SU-DHL-6 (cell line): Measurements from ENCODE around the gene TRIM63.

Experiments used
- H2AFZ ChIP-seq: fragments of 200-600 bp; sonication (generic); 2 replicates; pipeline ENCODE4 v1.6.1; 2014; ENCODE audit warnings: low read depth, mild to moderate bottlenecking, moderate library complexity, mixed read lengths, antibody characterized with exemption, low read length; ENCODE audit not compliant: severe bottlenecking
- H3F3A ChIP-seq: fragments of 200-600 bp; shearing (Covaris generic); 2 replicates; pipeline ENCODE4 v1.6.0; 2016; ENCODE audit warnings: antibody characterized with exemption, mild to moderate bottlenecking; ENCODE audit not compliant: insufficient read depth
- H3K27ac ChIP-seq: fragments of 200-600 bp; sonication (generic); 2 replicates; pipeline ENCODE4 v1.5.1; 2016; ENCODE audit warnings: low read depth, mild to moderate bottlenecking, low read length, moderate library complexity, mixed read lengths
- H3K27me3 ChIP-seq: fragments of 200-600 bp; sonication (generic), shearing (Covaris generic); 2 replicates; pipeline ENCODE4 v1.6.0; 2014; ENCODE audit warnings: mild to moderate bottlenecking, low read length
- H3K36me3 ChIP-seq: fragments of 200-600 bp; sonication (generic); 2 replicates; pipeline ENCODE4 v1.6.1; 2014; ENCODE audit warnings: mild to moderate bottlenecking, low read length, mixed read lengths
- H3K4me2 ChIP-seq: fragments of 300-600, 200-600 bp; shearing (Covaris generic), sonication (generic); 2 replicates; pipeline ENCODE4 v1.6.0; 2014; ENCODE audit warnings: low read length, low read depth, mild to moderate bottlenecking; ENCODE audit not compliant: poor library complexity, severe bottlenecking
- H3K4me3 ChIP-seq: fragments of 200-600 bp; sonication (generic); 2 replicates; pipeline ENCODE4 v1.5.1; 2014; ENCODE audit warnings: antibody characterized with exemption, low read length, mild to moderate bottlenecking, mixed read lengths; ENCODE audit not compliant: insufficient read depth, poor library complexity, severe bottlenecking
- H3K79me2 ChIP-seq: fragments of 200-600 bp; sonication (generic); 2 replicates; pipeline ENCODE4 v1.6.1; 2014; ENCODE audit warnings: mild to moderate bottlenecking, low read length, moderate library complexity; ENCODE audit not compliant: insufficient read depth
- H3K9ac ChIP-seq: fragments of 200-600 bp; sonication (generic); 2 replicates; pipeline ENCODE4 v1.7.0; 2014; ENCODE audit warnings: mild to moderate bottlenecking, low read length
- H3K9me2 ChIP-seq: fragments of 200-600 bp; sonication (generic); replicated peaks from 2 replicates; pipeline ENCODE4 v1.6.1; 2014; ENCODE audit warnings: low read length; ENCODE audit not compliant: insufficient read depth
- H3K9me3 ChIP-seq: fragments of 200-600 bp; sonication (generic); 2 replicates; pipeline ENCODE4 v1.6.1; 2014; ENCODE audit warnings: low read length, mixed read lengths; ENCODE audit not compliant: insufficient read depth
- H4K20me1 ChIP-seq: fragments of 200-600 bp; sonication (generic); 2 replicates; pipeline ENCODE4 v1.6.1; 2014; ENCODE audit warnings: low read depth, mild to moderate bottlenecking, antibody characterized with exemption, low read length, moderate library complexity, mixed read lengths
- EZH2phosphoT487 ChIP-seq: fragments of 200-600 bp; sonication (generic), shearing (Covaris generic); conservative IDR thresholded peaks from 2 replicates; pipeline ENCODE4 v1.6.1; 2018; ENCODE audit warnings: mild to moderate bottlenecking, antibody characterized with exemption, low read length, moderate library complexity, mixed read lengths
- TF ChIP-seq, protein P1 (sequence below): fragments of 200-600 bp; sonication (generic); IDR thresholded peaks from one replicate; pipeline ENCODE4 v1.5.1; 2017; ENCODE audit warnings: antibody characterized with exemption, mild to moderate bottlenecking, low read length, moderate library complexity; ENCODE audit not compliant: insufficient read depth, poor library complexity, severe bottlenecking

TRIM63 gene

DNA sequence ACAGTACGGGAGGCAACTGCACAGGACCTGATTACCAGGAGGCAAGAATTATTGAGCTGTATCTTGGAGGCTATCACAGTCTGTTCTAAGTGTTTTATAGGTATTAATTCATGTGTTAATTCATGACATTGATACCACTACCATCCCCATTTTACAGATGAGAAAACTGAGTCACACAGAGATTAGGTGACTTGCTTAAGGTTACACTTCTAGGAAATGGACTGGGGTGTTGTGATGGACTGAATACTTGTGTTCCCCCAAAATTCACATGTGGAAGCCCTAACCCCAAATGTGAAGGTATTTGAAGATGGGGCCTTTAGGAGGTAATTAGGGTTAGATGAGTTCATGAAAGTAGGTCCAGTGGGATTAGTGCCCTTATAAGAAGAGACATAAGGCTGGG is 10.1 kb upstream of the TRIM63 start:
- H3K9me3 ChIP-seq = no peaks in the 10 kb centered on the region
- H3K36me3 ChIP-seq = no peaks in the 10 kb centered on the region
- no peaks in the 10 kb centered on the region for H4K20me1 ChIP-seq
- H3K9me2 ChIP-seq = no peaks in the 10 kb centered on the region
- no peak overlapping the region for H2AFZ ChIP-seq
- H3F3A ChIP-seq = no peaks in the 10 kb centered on the region
- no peak overlapping the region for H3K4me3 ChIP-seq
- no peak overlapping the region for H3K27ac ChIP-seq
- H3K4me2 ChIP-seq = no peak overlapping the region
- TF ChIP-seq, protein P1, sequence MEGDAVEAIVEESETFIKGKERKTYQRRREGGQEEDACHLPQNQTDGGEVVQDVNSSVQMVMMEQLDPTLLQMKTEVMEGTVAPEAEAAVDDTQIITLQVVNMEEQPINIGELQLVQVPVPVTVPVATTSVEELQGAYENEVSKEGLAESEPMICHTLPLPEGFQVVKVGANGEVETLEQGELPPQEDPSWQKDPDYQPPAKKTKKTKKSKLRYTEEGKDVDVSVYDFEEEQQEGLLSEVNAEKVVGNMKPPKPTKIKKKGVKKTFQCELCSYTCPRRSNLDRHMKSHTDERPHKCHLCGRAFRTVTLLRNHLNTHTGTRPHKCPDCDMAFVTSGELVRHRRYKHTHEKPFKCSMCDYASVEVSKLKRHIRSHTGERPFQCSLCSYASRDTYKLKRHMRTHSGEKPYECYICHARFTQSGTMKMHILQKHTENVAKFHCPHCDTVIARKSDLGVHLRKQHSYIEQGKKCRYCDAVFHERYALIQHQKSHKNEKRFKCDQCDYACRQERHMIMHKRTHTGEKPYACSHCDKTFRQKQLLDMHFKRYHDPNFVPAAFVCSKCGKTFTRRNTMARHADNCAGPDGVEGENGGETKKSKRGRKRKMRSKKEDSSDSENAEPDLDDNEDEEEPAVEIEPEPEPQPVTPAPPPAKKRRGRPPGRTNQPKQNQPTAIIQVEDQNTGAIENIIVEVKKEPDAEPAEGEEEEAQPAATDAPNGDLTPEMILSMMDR = no peak
- TF ChIP-seq EZH2phosphoT487 = no peak
- H3K27me3 ChIP-seq = no peaks in the 10 kb centered on the region
- no peak overlapping the region for H3K9ac ChIP-seq
- no peaks in the 10 kb centered on the region for H3K79me2 ChIP-seq

DNA sequence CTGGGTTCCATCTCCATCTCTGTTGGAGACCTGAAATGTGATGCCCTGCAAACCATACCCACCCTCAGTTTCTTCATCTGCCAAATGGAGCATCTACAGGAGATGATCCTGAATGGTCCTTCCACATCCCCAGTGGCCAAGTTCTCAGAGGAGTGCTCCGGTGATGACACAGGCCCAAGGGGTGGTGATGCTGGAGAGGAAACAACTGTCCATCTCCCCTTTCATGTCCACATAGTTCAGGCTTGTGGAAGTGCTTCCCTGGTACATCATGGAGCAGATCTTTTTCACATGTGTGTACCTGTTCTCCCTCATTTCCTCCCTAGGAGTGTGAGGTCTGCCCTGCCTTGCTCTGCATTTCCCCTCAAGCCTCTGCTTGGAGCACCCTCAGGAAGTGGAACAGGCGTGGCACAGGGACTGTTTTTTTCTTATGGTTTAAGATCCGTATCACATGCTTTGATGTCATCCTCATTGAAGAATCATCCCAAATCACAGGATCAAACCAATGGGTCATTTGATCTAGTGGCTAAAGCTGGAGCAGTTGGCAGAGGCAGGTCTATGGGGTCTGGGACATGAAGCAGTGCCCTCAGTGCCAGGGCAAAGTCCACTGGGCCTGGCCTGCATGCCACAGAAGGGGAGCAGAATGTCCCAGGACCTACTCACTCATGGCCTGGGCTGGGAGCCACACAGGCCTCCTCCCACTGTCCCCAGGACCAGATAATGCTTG is 8.2 kb upstream of the TRIM63 start:
- H3K79me2 ChIP-seq = no peaks in the 10 kb centered on the region
- H3K27ac ChIP-seq = no peak overlapping the region
- H3K27me3 ChIP-seq = no peaks in the 10 kb centered on the region
- H3F3A ChIP-seq = no peaks in the 10 kb centered on the region
- no peak overlapping the region for H2AFZ ChIP-seq
- no peak overlapping the region for H3K4me3 ChIP-seq
- TF ChIP-seq, protein P1 = no peak
- TF ChIP-seq EZH2phosphoT487 = no peak
- H3K4me2 ChIP-seq = no peak overlapping the region
- H3K9me2 ChIP-seq = no peaks in the 10 kb centered on the region
- no peaks in the 10 kb centered on the region for H4K20me1 ChIP-seq
- H3K36me3 ChIP-seq = no peaks in the 10 kb centered on the region
- H3K9me3 ChIP-seq = no peaks in the 10 kb centered on the region
- H3K9ac ChIP-seq = no peak overlapping the region

DNA sequence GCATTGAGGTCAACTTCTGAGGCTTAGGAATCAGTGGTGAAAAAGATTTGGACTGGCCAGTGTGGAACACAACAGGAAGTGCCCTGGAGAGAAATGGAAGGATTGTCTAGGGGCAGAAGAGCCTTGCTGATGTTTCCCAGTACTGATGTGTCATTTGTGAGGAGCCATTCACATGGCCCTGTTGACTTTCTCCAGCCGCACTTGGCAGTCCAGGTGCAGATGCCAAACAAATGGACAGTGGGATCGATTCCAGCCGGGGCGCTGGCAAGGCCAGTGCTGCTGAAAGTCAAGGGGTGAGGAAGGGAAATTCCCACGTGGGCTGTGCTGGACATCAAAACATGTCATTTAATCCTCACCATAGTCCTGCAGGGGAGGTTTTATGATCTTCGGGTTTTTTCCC is 4.9 kb upstream of the TRIM63 start:
- Histone ChIP-seq H3K9ac (no peak overlapping the region), H3K4me3 (no peak overlapping the region), H3F3A (no peaks in the 10 kb centered on the region), H3K36me3 (no peaks in the 10 kb centered on the region), H3K9me2 (no peaks in the 10 kb centered on the region), H2AFZ (no peak overlapping the region), H3K4me2 (no peak overlapping the region), H3K79me2 (no peaks in the 10 kb centered on the region), H3K27ac (no peak overlapping the region), H3K9me3 (no peaks in the 10 kb centered on the region), H3K27me3 (no peaks in the 10 kb centered on the region), H4K20me1 (no peaks in the 10 kb centered on the region)
- TF ChIP-seq, protein P1 = no peak
- TF ChIP-seq EZH2phosphoT487 = no peak
